Muscle of back (tissue), 13 donors: ENCODE data around the gene TRPM3. TPM values are rescaled to one million over a fixed set of nuclear protein-coding genes. Genes with fewer than 3 reads are reported as not detected.

Experiments used
- DNase-seq, 3 donors: peaks; one replicate each; pipeline versions ENCODE4 v3.0.0 to v3.0.0-alpha.2; 2013
- long read RNA-seq, 9 donors: transcript quantifications; one replicate each; lab custom pipeline, GENCODE V29; 2026
- polyA plus RNA-seq, 10 donors: library from polyadenylated mRNA; unstranded; fragments of 120-200 nt; gene quantifications; one replicate each; pipeline ENCODE4 v1.2.1, GENCODE V29; 2013; ENCODE audit not compliant: insufficient read length in 10 of 10

The TRPM3 gene
- polyA plus RNA-seq = under 1 TPM; 0.13 to 0.67 (median 0.31) TPM
- long read RNA-seq, donor 1 = 0 reads
- long read RNA-seq, donor 2 = 0 reads
- long read RNA-seq, donor 3 = 0 reads
- long read RNA-seq, donor 4 = 0 reads
- long read RNA-seq, donor 5 = 0 reads
- long read RNA-seq, donor 6 = 0 reads
- long read RNA-seq, donor 7 = 0 reads
- long read RNA-seq, donor 8 = 0 reads
- long read RNA-seq, donor 9 = 0 reads

- peak in 1 of 3 donors; percentile 22 for DNase-seq
Observed at GRCh38 chr9:71121275-71122021, at the start of gene TRPM3. Gene TRPM3 (minus strand): TSS chr9:71121621. CDS start chr9:71121354, 267 bp downstream.

- no peak for DNase-seq
Observed at GRCh38 chr9:71168418-71168817, 47.0 kb upstream of the TRPM3 start.

GRCh38 chr9:71162126-71162525 is 40.7 kb upstream of the TRPM3 start:
- DNase-seq = no peak

DNA sequence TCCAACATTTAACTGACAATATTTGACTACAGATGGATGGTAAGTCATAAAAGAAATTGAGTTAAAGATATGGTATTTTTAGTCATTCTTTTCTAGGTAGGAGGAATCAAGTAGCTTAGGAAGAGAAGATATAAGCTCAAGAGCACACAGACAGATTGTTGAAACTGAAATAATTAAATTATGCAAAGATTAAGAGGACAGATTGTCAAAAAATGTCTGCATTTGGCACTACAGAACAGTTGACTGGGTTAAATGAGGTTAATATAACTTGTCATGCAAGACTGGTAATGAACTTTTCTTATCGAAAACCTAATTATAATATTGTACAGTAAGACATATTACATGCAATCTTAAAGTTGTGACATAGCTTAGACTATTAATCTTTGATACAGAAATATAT is 36.3 kb upstream of the TRPM3 start:
- no peak for DNase-seq

GRCh38 chr9:71147368-71147767 is 25.9 kb upstream of the TRPM3 start:
- DNase-seq = peak in 1 of 3 donors; percentile 2

GRCh38 chr9:71146511-71146910 is 25.1 kb upstream of the TRPM3 start:
- DNase-seq = no peak

GRCh38 chr9:71145179-71145578 is 23.8 kb upstream of the TRPM3 start:
- DNase-seq = peak; percentile 1 to 26 (median 13)

DNA sequence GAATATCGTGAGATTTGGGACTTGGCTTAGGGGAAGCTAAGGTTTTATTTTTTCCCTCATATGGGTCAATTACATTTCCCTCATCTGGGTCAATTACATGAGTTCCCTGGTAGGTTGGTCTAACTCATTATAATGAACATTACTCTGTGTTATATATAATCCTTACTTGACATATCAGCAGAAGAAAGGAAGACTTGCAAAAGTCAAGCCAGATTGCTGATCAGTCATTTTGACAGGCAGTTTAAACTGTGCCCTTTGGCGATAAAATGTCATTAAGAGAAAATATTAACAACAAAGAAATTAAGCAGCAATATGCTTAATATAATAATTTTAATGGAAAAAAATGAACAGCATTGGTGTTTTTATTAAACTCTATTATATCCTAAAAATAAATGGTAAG is 23.1 kb upstream of the TRPM3 start:
- no peak for DNase-seq

DNA sequence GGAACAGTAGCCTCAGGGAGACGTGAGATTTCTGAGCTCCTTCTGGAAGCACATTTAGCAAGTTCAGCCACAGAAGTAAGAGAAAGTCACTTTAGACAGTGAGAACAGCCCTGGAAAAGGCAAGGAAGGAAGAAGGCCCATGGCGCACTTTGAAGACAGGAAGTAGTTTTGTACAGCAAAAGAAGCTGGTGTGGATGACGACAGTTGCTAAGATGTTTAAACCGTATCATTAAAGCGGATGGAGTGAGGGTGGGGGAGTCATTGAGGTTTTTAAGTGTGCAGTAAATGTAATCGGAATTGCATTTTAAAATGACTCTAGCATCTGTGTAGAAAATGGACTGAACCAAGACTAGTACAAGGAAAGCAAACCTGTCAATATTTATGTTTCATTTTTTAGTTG is 15.3 kb upstream of the TRPM3 start:
- DNase-seq = no peak

DNA sequence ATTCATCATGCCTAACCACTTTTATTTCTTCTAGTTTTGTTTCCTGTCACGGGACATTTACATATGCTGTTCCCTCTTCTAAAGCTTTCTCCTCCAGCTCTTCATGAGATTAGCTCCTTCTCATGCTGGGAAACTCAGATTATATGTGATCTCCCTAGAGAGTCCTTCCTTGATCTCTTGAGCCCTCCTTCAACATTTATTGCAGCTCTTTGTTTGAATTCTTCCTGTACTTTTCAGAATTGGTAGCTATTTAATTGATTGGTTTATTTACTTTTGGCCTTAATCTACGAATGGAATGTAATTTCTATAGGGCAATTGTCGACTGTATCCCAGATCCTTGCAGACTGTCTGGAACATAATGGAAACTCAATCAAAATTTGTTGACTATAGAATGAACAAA is 9.7 kb upstream of the TRPM3 start:
- DNase-seq = no peak

DNA sequence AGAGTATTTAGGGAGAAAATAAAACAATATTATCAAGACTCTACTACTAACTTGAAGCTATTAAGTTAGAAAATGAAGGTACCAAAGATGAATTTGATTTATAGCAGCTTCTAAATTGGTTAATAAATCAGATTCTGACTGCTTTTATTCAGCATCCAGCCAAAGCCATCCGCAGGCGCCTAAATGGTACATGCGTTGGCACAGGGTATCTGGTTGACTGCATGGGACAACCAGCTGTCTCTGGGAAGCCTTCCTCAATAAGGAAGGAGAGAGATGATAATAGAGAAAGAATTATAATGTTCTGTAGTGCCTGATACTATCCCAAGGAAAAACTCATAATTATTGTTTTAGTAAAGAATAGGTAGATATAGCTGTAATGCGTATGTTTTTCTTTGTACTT is 9.1 kb upstream of the TRPM3 start:
- no peak for DNase-seq

- no peak for DNase-seq
Observed at GRCh38 chr9:71128796-71129195, 7.4 kb upstream of the TRPM3 start.

DNA sequence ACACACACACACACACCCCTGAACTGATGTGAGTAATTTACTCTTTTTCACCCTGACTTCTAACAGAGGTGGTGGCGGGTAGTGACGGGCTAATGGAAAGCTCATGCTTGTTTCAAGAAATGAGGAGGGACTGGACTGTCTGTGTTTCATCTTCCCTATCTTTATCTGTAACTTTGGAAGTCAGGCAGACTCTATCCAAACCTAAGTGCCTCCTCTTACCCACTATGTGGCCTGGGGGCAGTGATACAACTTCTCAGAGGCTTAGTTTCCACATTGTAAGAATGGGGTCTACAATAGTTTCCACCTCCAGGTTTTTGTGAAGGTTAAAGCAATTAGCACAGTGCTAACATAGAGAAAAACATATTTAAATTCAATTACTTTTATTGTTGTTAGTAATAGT is 5.9 kb upstream of the TRPM3 start:
- DNase-seq = no peak

- no peak for DNase-seq
Observed at GRCh38 chr9:71122421-71122820, 1.0 kb upstream of the TRPM3 start.

DNA sequence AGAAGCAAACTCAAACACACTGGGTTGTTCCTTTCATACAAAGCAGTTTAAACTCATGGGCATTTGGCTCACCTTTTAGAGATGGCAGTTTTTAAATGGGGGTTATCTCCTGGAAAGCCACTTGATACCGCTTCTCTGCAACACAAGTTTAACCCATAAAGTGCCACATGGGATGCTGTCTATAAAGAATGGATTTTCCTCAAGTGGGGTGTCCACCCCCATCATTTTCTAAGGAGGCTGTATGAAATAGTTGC is 528 bp upstream of the TRPM3 start:
- DNase-seq = no peak

- DNase-seq = no peak
Observed at GRCh38 chr9:71120501-71121247, 747 bp downstream of the TRPM3 start.

GRCh38 chr9:71119746-71120145 is 1.7 kb downstream of the TRPM3 start:
- DNase-seq = no peak

- DNase-seq = no peak
Observed at GRCh38 chr9:71118324-71118723, 3.1 kb downstream of the TRPM3 start.

- no peak for DNase-seq
Observed at GRCh38 chr9:71115448-71115975, 5.9 kb downstream of the TRPM3 start.

DNA sequence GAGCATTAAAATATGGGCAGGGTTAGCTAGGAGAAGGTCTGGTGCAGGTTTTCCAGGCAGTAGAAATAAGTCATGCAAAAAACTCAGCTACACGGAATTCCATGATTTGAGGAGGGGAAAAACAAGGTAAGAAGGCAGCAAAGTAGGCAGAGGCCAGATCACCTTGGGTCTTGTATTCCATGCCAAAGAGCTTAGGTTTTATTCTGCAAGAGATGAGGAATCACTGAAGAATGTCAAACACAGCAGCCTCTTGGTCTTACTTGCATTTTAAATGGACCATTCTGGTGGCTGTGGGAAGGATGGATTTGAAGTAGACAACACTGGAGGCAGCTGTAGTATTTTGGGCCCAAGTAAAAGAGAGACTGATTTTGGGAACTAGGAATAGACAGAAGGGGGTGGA is 8.6 kb downstream of the TRPM3 start:
- no peak for DNase-seq

DNA sequence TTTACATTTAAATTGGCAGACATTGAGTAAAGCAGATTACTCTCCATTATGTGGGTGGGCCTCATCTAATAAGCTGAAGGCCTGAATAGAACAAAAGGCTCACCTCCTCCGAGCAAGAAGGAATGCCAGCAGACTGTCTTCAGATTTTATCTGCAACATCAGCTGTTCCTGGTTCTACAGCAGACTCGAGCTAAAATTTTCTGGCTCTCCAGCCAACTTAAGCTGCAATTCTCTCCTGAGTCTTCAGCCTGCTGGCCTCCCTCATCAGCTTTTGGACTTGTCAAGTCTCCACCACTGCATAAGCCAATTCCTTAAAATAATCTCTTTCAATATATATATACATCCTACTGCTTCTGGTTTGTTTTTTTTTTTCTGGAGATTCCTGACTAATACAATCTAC is 12.5 kb downstream of the TRPM3 start:
- DNase-seq = peak; percentile 20 to 79 (median 46)

DNA sequence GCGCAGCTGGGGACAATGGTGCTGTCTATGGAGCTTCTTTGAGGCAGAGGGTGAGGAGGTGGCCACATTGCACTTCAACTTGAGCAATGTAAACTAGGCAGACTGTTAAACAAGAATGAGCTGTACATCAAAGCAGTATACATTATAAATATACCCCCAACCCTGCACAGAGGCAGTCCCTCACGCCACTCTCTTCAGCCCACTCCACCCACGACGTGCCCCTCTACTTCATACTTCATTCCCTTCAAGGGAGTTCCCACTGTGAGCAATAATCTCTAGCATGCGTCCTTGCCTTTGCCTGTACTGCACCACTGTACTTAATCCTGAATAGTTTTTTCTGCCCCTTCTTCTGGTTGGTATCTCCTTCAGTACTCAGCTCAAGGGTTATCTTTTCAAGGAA is 14.4 kb downstream of the TRPM3 start:
- no peak for DNase-seq

DNA sequence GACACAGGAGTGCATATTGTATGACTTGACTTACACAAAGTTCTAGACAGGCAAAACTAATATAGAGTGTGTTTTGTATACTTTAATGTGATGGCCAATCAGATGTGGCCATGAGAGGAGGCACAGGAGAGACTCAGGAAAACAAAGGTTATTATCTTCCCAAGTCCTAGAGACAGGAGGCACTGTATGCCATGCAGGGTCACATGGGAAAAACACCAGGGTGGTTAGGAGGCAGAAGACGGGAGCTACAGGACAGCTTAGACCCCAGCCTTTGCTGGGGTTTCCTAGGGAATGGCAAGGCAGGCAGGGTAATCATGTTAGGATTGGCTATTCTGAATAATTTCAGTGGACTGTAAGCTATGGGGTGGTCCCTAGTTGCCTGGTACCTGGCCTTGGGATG is 16.2 kb downstream of the TRPM3 start:
- no peak for DNase-seq
